ENCODE results near the gene PGAM5. TPM values are rescaled to one million over a fixed set of nuclear protein-coding genes. Genes with fewer than 3 reads are reported as not detected.
"Not testable (repeated sequence)": the region's sequence is repeated elsewhere in the genome, so short reads cannot be mapped to it uniquely, and the experiment has no call there.

PGAM5 gene
- polyA plus RNA-seq, 2 of the 4 experiments (the other 2 are of a cell fraction), result 29.3 to 51.3 TPM

- TF ChIP-seq ELK1 (IDR thresholded peaks at IDR 0.05; ENCODE audit: low read depth, low read length) (no peak), HDAC2 (IDR thresholded peaks at IDR 0.05) (no peak)
Observed at GRCh38 chr12:132690112-132690511, 20.5 kb upstream of the PGAM5 start (continued).

- FAIRE-seq; POLR2A ChIA-PET; H3K4me1 ChIP-seq; H3K4me2 ChIP-seq; DNase-seq (ENCODE audit: low read depth in 1 of 2, low spot score in 1 of 2); H3K4me3 ChIP-seq; ATAC-seq; H3K27ac ChIP-seq; CTCF ChIA-PET; H3K9me3 ChIP-seq: not testable (repeated sequence)
- WGBS (ENCODE audit: missing lambda C conversion rate), result 86% methylated on average over 2 of the region's 3 CpGs
Observed at GRCh38 chr12:132692030-132692429, 18.6 kb upstream of the PGAM5 start.

GRCh38 chr12:132694888-132695287, 15.8 kb upstream of the PGAM5 start:
- H3K4me2 ChIP-seq; H3K4me3 ChIP-seq; H3K4me1 ChIP-seq; FAIRE-seq; H3K27ac ChIP-seq; H3K9me3 ChIP-seq; ATAC-seq; DNase-seq (ENCODE audit: low read depth in 1 of 2, low spot score in 1 of 2): not testable (repeated sequence)
- WGBS (ENCODE audit: missing lambda C conversion rate), result 88% methylated on average over 2 of the region's 3 CpGs
- ChIA-PET CTCF (interaction anchor here (0.9 to 2.6 kb wide), 3 partner anchors 9 to 234 kb away, joined by 4 to 8 read pairs (median 5); no protein-coding TSS in a partner anchor), POLR2A (interaction anchor here (0.6 kb wide), 1 partner anchor 11 kb away, joined by 3 read pairs; no protein-coding TSS in a partner anchor)

- no peak for FAIRE-seq
- Histone ChIP-seq H3K4me3 (no peak overlapping the region), H3K9me3 (no peaks in the 10 kb centered on the region), H3K27ac (no peak overlapping the region), H3K4me1 (peaks cover 6% of the 10 kb centered on the region), H3K4me2 (no peak overlapping the region)
- DNase-seq (ENCODE audit: low read depth in 1 of 2, low spot score in 1 of 2), result no peak
- WGBS (ENCODE audit: missing lambda C conversion rate), result 95% methylated on average over 12 of the region's 12 CpGs
- ChIA-PET POLR2A (no interaction called here), CTCF (interaction anchor here (0.7 to 2.6 kb wide), 5 partner anchors 10 to 234 kb away, joined by 3 to 8 read pairs (median 5); no protein-coding TSS in a partner anchor)
- TF ChIP-seq ELK1 (IDR thresholded peaks at IDR 0.05; ENCODE audit: low read depth, low read length), result no peak
- TF ChIP-seq RNF2 (IDR thresholded peaks at IDR 0.05; ENCODE audit: borderline replicate concordance, low read depth), result no peak
- no peak for TF ChIP-seq HDAC2 (IDR thresholded peaks at IDR 0.05)
- no peak for TF ChIP-seq CBX8 (IDR thresholded peaks at IDR 0.05)
- no peak for TF ChIP-seq ZSCAN20 (CRISPR knock-in tag; IDR thresholded peaks at IDR 0.05)
- TF ChIP-seq SREBF2 (IDR thresholded peaks at IDR 0.05), result no peak
- ATAC-seq, result no peak
Observed at GRCh38 chr12:132695431-132695830, 15.2 kb upstream of the PGAM5 start.

GRCh38 chr12:132698341-132698740, 12.3 kb upstream of the PGAM5 start:
- H3K4me2 ChIP-seq, result no peak overlapping the region
- H3K4me1 ChIP-seq, result peaks cover 14% of the 10 kb centered on the region
- ATAC-seq (no peak), FAIRE-seq (no peak), DNase-seq (ENCODE audit: low read depth in 1 of 2, low spot score in 1 of 2) (no peak)
- H3K27ac ChIP-seq, result no peak overlapping the region
- no peak overlapping the region for H3K4me3 ChIP-seq
- no peaks in the 10 kb centered on the region for H3K9me3 ChIP-seq
- POLR2A ChIA-PET, result interaction anchor here (0.6 kb wide), 1 partner anchor 967 kb away, joined by 5 read pairs; no protein-coding TSS in a partner anchor
- CTCF ChIA-PET, result no interaction called here
- WGBS (ENCODE audit: missing lambda C conversion rate), result 76% methylated on average over 5 of the region's 5 CpGs
- TF ChIP-seq BHLHE40 (IDR thresholded peaks at IDR 0.05; ENCODE audit: low read depth, low read length) (no peak), USF2 (IDR thresholded peaks at IDR 0.05) (no peak), PHF8 (IDR thresholded peaks at IDR 0.05; ENCODE audit: borderline replicate concordance, low read depth) (no peak), CBX8 (IDR thresholded peaks at IDR 0.05) (no peak), SREBF2 (IDR thresholded peaks at IDR 0.05) (no peak), TFCP2L1 (CRISPR knock-in tag; IDR thresholded peaks at IDR 0.05) (no peak), REST (IDR thresholded peaks at IDR 0.05) (no peak), EHMT2 (IDR thresholded peaks at IDR 0.05; ENCODE audit: low read depth) (no peak), POLR2A (IDR thresholded peaks at IDR 0.05; ENCODE audit: low read length) (no peak), JUN (IDR thresholded peaks at IDR 0.05) (no peak), JUNB (IDR thresholded peaks at IDR 0.05) (no peak), HOXB13 (CRISPR knock-in tag; IDR thresholded peaks at IDR 0.05; ENCODE audit: low read depth) (no peak), RCOR1 (IDR thresholded peaks at IDR 0.05; ENCODE audit: low read depth, low read length) (no peak), KDM5A (IDR thresholded peaks at IDR 0.05) (no peak), BCL3 (IDR thresholded peaks at IDR 0.05) (no peak), ESRRA (IDR thresholded peaks at IDR 0.05; ENCODE audit: borderline replicate concordance, low read length) (no peak)
